Mammary epithelial cell (primary cell): ENCODE measurements around the gene FCHSD2.

Experiments
- CTCF ChIP-seq, 2 donors: IDR thresholded peaks in 1 of 2; conservative IDR thresholded peaks in 1 of 2; 2 replicates each; pipeline ENCODE4 v1.5.1; 2011 to 2012; ENCODE audit warnings: inconsistent platforms in 2 of 2, low read length in 2 of 2, mild to moderate bottlenecking in 2 of 2, control low read depth in 1 of 2, low read depth in 1 of 2; ENCODE audit not compliant: insufficient read depth in 1 of 2; ENCODE audit errors: extremely low read depth in 1 of 2
- EZH2 ChIP-seq: IDR thresholded peaks from 2 replicates; pipeline ENCODE4 v1.6.1; 2012; ENCODE audit warnings: low read length, inconsistent platforms, borderline replicate concordance

GRCh38 chr11:72890881-72891280, 251.2 kb downstream of the FCHSD2 start:
- no peak for TF ChIP-seq EZH2
- no peak for TF ChIP-seq CTCF (conservative IDR thresholded peaks at IDR 0.05 in 1 of 2, IDR thresholded peaks at IDR 0.05 in 1 of 2; ENCODE audit: extremely low read depth in 1 of 2, insufficient read depth in 1 of 2, low read depth in 1 of 2, low read length in 2 of 2)
